Measurements from ENCODE around the gene ETF1. TPM values are rescaled to one million over a fixed set of nuclear protein-coding genes. Genes with fewer than 3 reads are reported as not detected.
A peak's percentile ranks its signal among the peaks of the same experiment; 100 is the strongest.

The ETF1 gene
- total RNA-seq, 1 donor, result 113 TPM

GRCh38 chr5:138472353-138472752 is 70.7 kb downstream of the ETF1 start:
- DNase-seq (ENCODE audit: insufficient read length, low spot score, missing footprints), result no peak
- Histone ChIP-seq H2AFZ (ENCODE audit: low read length) (no peak overlapping the region), H3K4me1 (ENCODE audit: insufficient read depth, low read length) (peaks cover 12% of the 10 kb centered on the region), H3K36me3 (ENCODE audit: insufficient read depth, low read length) (peaks cover 15% of the 10 kb centered on the region), H4K20me1 (ENCODE audit: insufficient read depth, low read length) (peaks cover 28% of the 10 kb centered on the region), H3K4me2 (ENCODE audit: insufficient read depth, low read length) (no peak overlapping the region), H3K79me2 (ENCODE audit: insufficient read depth, low read length) (peaks cover 10% of the 10 kb centered on the region), H3K27ac (ENCODE audit: low read depth, low read length) (no peak overlapping the region), H3K27me3 (ENCODE audit: insufficient read depth, low read length) (no peaks in the 10 kb centered on the region), H3K4me3 (ENCODE audit: insufficient read depth, low read length) (no peak overlapping the region), H3K9me3 (ENCODE audit: low read depth, low read length) (no peaks in the 10 kb centered on the region)
- no peak for TF ChIP-seq CTCF (IDR thresholded peaks at IDR 0.05; ENCODE audit: extremely low read depth, low read depth, low read length)

- Histone ChIP-seq H4K20me1 (ENCODE audit: insufficient read depth, low read length) (peaks cover 41% of the 10 kb centered on the region), H3K36me3 (ENCODE audit: insufficient read depth, low read length) (peaks cover 28% of the 10 kb centered on the region), H3K4me1 (ENCODE audit: insufficient read depth, low read length) (peaks cover 17% of the 10 kb centered on the region), H2AFZ (ENCODE audit: low read length) (no peak overlapping the region), H3K4me2 (ENCODE audit: insufficient read depth, low read length) (no peak overlapping the region), H3K9me3 (ENCODE audit: low read depth, low read length) (no peaks in the 10 kb centered on the region), H3K79me2 (ENCODE audit: insufficient read depth, low read length) (peaks cover 23% of the 10 kb centered on the region), H3K4me3 (ENCODE audit: insufficient read depth, low read length) (no peak overlapping the region), H3K27me3 (ENCODE audit: insufficient read depth, low read length) (no peaks in the 10 kb centered on the region), H3K27ac (ENCODE audit: low read depth, low read length) (no peak overlapping the region)
- DNase-seq (ENCODE audit: insufficient read length, low spot score, missing footprints), result no peak
- TF ChIP-seq CTCF (IDR thresholded peaks at IDR 0.05; ENCODE audit: extremely low read depth, low read depth, low read length), result no peak
These were observed 72.0 kb downstream of the ETF1 start for GRCh38 chr5:138471052-138471361.

GRCh38 chr5:138470322-138471051 is 72.5 kb downstream of the ETF1 start:
- Histone ChIP-seq H3K4me3 (ENCODE audit: insufficient read depth, low read length) (no peak overlapping the region), H3K27ac (ENCODE audit: low read depth, low read length) (no peak overlapping the region), H4K20me1 (ENCODE audit: insufficient read depth, low read length) (peaks cover 45% of the 10 kb centered on the region), H3K36me3 (ENCODE audit: insufficient read depth, low read length) (peaks cover 28% of the 10 kb centered on the region), H3K79me2 (ENCODE audit: insufficient read depth, low read length) (peaks cover 28% of the 10 kb centered on the region), H2AFZ (ENCODE audit: low read length) (no peak overlapping the region), H3K27me3 (ENCODE audit: insufficient read depth, low read length) (no peaks in the 10 kb centered on the region), H3K4me1 (ENCODE audit: insufficient read depth, low read length) (peaks cover 17% of the 10 kb centered on the region), H3K4me2 (ENCODE audit: insufficient read depth, low read length) (no peak overlapping the region), H3K9me3 (ENCODE audit: low read depth, low read length) (no peaks in the 10 kb centered on the region)
- no peak for TF ChIP-seq CTCF (IDR thresholded peaks at IDR 0.05; ENCODE audit: extremely low read depth, low read depth, low read length)
- DNase-seq (ENCODE audit: insufficient read length, low spot score, missing footprints), result peak; percentile 87

- peak overlapping the region; percentile 30 for H3K4me3 ChIP-seq (ENCODE audit: insufficient read depth, low read length)
- H3K27ac ChIP-seq (ENCODE audit: low read depth, low read length), result no peak overlapping the region
These were observed 73.3 kb downstream of the ETF1 start for GRCh38 chr5:138469540-138470321.

More at GRCh38 chr5:138469540-138470321, 73.3 kb downstream of the ETF1 start:
- Histone ChIP-seq H3K4me1 (ENCODE audit: insufficient read depth, low read length) (peaks cover 17% of the 10 kb centered on the region), H3K4me2 (ENCODE audit: insufficient read depth, low read length) (peak overlapping the region; percentile 85), H2AFZ (ENCODE audit: low read length) (no peak overlapping the region), H3K79me2 (ENCODE audit: insufficient read depth, low read length) (peaks cover 28% of the 10 kb centered on the region), H4K20me1 (ENCODE audit: insufficient read depth, low read length) (peaks cover 45% of the 10 kb centered on the region), H3K9me3 (ENCODE audit: low read depth, low read length) (no peaks in the 10 kb centered on the region), H3K36me3 (ENCODE audit: insufficient read depth, low read length) (peaks cover 28% of the 10 kb centered on the region), H3K27me3 (ENCODE audit: insufficient read depth, low read length) (no peaks in the 10 kb centered on the region)
- no peak for TF ChIP-seq CTCF (IDR thresholded peaks at IDR 0.05; ENCODE audit: extremely low read depth, low read depth, low read length)
- peak; percentile 71 for DNase-seq (ENCODE audit: insufficient read length, low spot score, missing footprints)
